SK-N-SH (cell line): ENCODE data around the gene OR2W3. TPM values are rescaled to one million over a fixed set of nuclear protein-coding genes. Genes with fewer than 3 reads are reported as not detected.

ENCODE experiments used
- CTCF ChIA-PET: fragments of 300-600, 350-600 bp; formaldehyde crosslinking; extraction: SDS; loops from one replicate; lab custom pipeline; 2021; lab: Yijun Ruan, JAX
- POLR2A ChIA-PET: fragments of 350-600 bp; sonication (Branson Sonifier 250); formaldehyde crosslinking; extraction: SDS; loops from one replicate; lab custom pipeline; 2020; ENCODE audit warnings: antibody characterized with exemption, inconsistent platforms; lab: Yijun Ruan, JAX
- DNase-seq: peaks from one replicate; pipeline ENCODE4 v3.0.0; 2012
- H2AFZ ChIP-seq: fragments of 200-600 bp; sonication (generic); 2 replicates; pipeline ENCODE4 v1.8.1; 2016; ENCODE audit warnings: antibody characterized with exemption, mild to moderate bottlenecking, low read depth
- H3F3A ChIP-seq: fragments of 200-600 bp; sonication (generic); replicated peaks from 2 replicates; pipeline ENCODE3; 2016; ENCODE audit warnings: antibody characterized with exemption, mild to moderate bottlenecking; ENCODE audit not compliant: insufficient read depth
- H3K27ac ChIP-seq, 2 experiments: fragments of 200-500 bp in 1 of 2; fragments of 200-600 bp in 1 of 2; sonication (Bioruptor generic) in 1 of 2; sonication (generic), shearing (Covaris generic) in 1 of 2; 2 replicates each; pipeline versions ENCODE4 v1.5.1 to v1.6.1; 2014 to 2016; ENCODE audit warnings: low read depth in 2 of 2, inconsistent platforms in 1 of 2, low read length in 1 of 2, mild to moderate bottlenecking in 1 of 2, mixed read lengths in 1 of 2
- H3K27me3 ChIP-seq: fragments of 200-600 bp; sonication (generic), shearing (Covaris generic); 2 replicates; pipeline ENCODE4 v1.6.1; 2016; ENCODE audit warnings: mixed run types; ENCODE audit not compliant: insufficient read depth
- H3K36me3 ChIP-seq, 2 experiments: fragments of 200-500 bp in 1 of 2; fragments of 200-600 bp in 1 of 2; sonication (Bioruptor generic) in 1 of 2; sonication (generic) in 1 of 2; replicated peaks in 1 of 2; 2 replicates each; pipeline versions ENCODE3 to v1.5.1; 2014 to 2016; ENCODE audit warnings: low read length in 1 of 2, mild to moderate bottlenecking in 1 of 2; ENCODE audit not compliant: insufficient read depth in 2 of 2, control insufficient read depth in 1 of 2
- H3K4me1 ChIP-seq, 2 experiments: fragments of 200-500 bp in 1 of 2; fragments of 200-600 bp in 1 of 2; sonication (Bioruptor generic) in 1 of 2; sonication (generic), shearing (Covaris generic) in 1 of 2; 2 replicates each; pipeline versions ENCODE4 v1.5.1 to v1.6.1; 2014 to 2016; ENCODE audit warnings: low read depth in 1 of 2, low read length in 1 of 2, mixed run types in 1 of 2; ENCODE audit not compliant: insufficient read depth in 2 of 2, control insufficient read depth in 1 of 2
- H3K4me2 ChIP-seq: fragments of 200-600 bp; sonication (generic), shearing (Covaris generic); 2 replicates; pipeline ENCODE4 v1.6.1; 2017; ENCODE audit warnings: mixed run types
- H3K4me3 ChIP-seq, 2 experiments: fragments of 200-500 bp in 1 of 2; fragments of 200-600 bp in 1 of 2; sonication (Bioruptor generic) in 1 of 2; sonication (generic), shearing (Covaris generic) in 1 of 2; 2 replicates each; pipeline versions ENCODE4 v1.5.1 to v1.8.1; 2014 to 2016; ENCODE audit warnings: low read depth in 2 of 2, inconsistent platforms in 1 of 2, low read length in 1 of 2, mild to moderate bottlenecking in 1 of 2, mixed read lengths in 1 of 2, moderate library complexity in 1 of 2
- H3K79me2 ChIP-seq: fragments of 200-600 bp; sonication (generic); 2 replicates; pipeline ENCODE4 v1.8.1; 2017; ENCODE audit warnings: mild to moderate bottlenecking; ENCODE audit not compliant: insufficient read depth
- H3K9ac ChIP-seq: fragments of 200-600 bp; sonication (generic); 2 replicates; pipeline ENCODE4 v1.6.1; 2017; ENCODE audit warnings: mixed run types
- H3K9me2 ChIP-seq: fragments of 200-600 bp; sonication (generic); 2 replicates; pipeline ENCODE4 v1.6.1; 2017; ENCODE audit warnings: mixed run types
- H3K9me3 ChIP-seq: fragments of 200-600 bp; sonication (generic); 2 replicates; pipeline ENCODE4 v1.6.1; 2017; ENCODE audit warnings: mixed run types, mild to moderate bottlenecking, moderate library complexity
- H4K20me1 ChIP-seq: fragments of 200-600 bp; sonication (generic); 2 replicates; pipeline ENCODE4 v1.6.1; 2017; ENCODE audit warnings: mild to moderate bottlenecking, mixed run types; ENCODE audit not compliant: insufficient read depth
- CHD2 ChIP-seq: fragments of 150-350 bp; IDR thresholded peaks from 2 replicates; pipeline ENCODE4 v1.6.1; 2018; ENCODE audit warnings: low read length; ENCODE audit not compliant: partially characterized antibody
- ELF1 ChIP-seq: IDR thresholded peaks from 2 replicates; pipeline ENCODE4 v1.4.0; 2012
- FOSL2 ChIP-seq: IDR thresholded peaks from 2 replicates; pipeline ENCODE4 v1.4.0; 2012; ENCODE audit warnings: low read depth, mild to moderate bottlenecking, moderate library complexity, borderline replicate concordance
- GABPA ChIP-seq: IDR thresholded peaks from 2 replicates; pipeline ENCODE4 v1.4.0; 2012; ENCODE audit warnings: low read depth, mild to moderate bottlenecking
- GATA2 ChIP-seq: sonication (generic); formaldehyde crosslinking; IDR thresholded peaks from 2 replicates; pipeline ENCODE4 v1.5.0; 2020; ENCODE audit warnings: mild to moderate bottlenecking, missing genetic modification reagents
- MXI1 ChIP-seq: IDR thresholded peaks from 2 replicates; pipeline ENCODE4 v1.6.1; 2012; ENCODE audit warnings: mild to moderate bottlenecking, low read depth, low read length, improper control_type of control experiment
- NFIC ChIP-seq: IDR thresholded peaks from 2 replicates; pipeline ENCODE4 v1.4.0; 2012; ENCODE audit warnings: borderline replicate concordance
- RAD21 ChIP-seq: IDR thresholded peaks from 2 replicates; pipeline ENCODE4 v1.6.1; 2012; ENCODE audit warnings: mild to moderate bottlenecking, low read length
- RCOR1 ChIP-seq: fragments of 150-350 bp; IDR thresholded peaks from 2 replicates; pipeline ENCODE4 v1.6.1; 2017; ENCODE audit warnings: antibody characterized with exemption, low read length
- REST ChIP-seq: IDR thresholded peaks from 2 replicates; pipeline ENCODE4 v1.6.1; 2012; ENCODE audit warnings: mild to moderate bottlenecking, low read depth, low read length, moderate library complexity
- RFX5 ChIP-seq: IDR thresholded peaks from 2 replicates; pipeline ENCODE4 v1.6.1; 2012; ENCODE audit warnings: mild to moderate bottlenecking, improper control_type of control experiment, low read length
- RXRA ChIP-seq: IDR thresholded peaks from 2 replicates; pipeline ENCODE4 v1.4.0; 2012; ENCODE audit warnings: low read depth, mild to moderate bottlenecking, borderline replicate concordance
- SIN3A ChIP-seq: IDR thresholded peaks from 2 replicates; pipeline ENCODE4 v1.6.1; 2012; ENCODE audit warnings: low read depth, mild to moderate bottlenecking, low read length, moderate library complexity, borderline replicate concordance
- TCF12 ChIP-seq: IDR thresholded peaks from 2 replicates; pipeline ENCODE4 v1.4.0; 2012
- WGBS: methylation state at CpG from one replicate; pipeline ENCODE4 v1.1.6; 2017; ENCODE audit warnings: low lambda C conversion rate; 5-methylcytosine and 5-hydroxymethylcytosine counted together
- polyA plus RNA-seq, 3 experiments: library from polyadenylated mRNA; depleted of rRNA; stranded (reverse); fragments of >200 nt; gene quantifications; 2 replicates each; pipeline ENCODE4 v1.2.3, GENCODE V29; 2012
- TF ChIP-seq, protein P1 (sequence below): fragments of 150-350 bp; IDR thresholded peaks from 2 replicates; pipeline ENCODE4 v1.6.1; 2016; ENCODE audit warnings: mild to moderate bottlenecking, low read depth, low read length
- TF ChIP-seq, protein P2 (sequence below): IDR thresholded peaks from 2 replicates; pipeline ENCODE4 v1.4.0; 2012; ENCODE audit warnings: low read depth, borderline replicate concordance
- TF ChIP-seq, protein P3 (sequence below): IDR thresholded peaks from 2 replicates; pipeline ENCODE4 v1.4.0; 2012; ENCODE audit warnings: low read depth, borderline replicate concordance
- TF ChIP-seq, protein P4 (sequence below): fragments of 200-600 bp; sonication (generic); IDR thresholded peaks from 2 replicates; pipeline ENCODE4 v1.6.1; 2017; ENCODE audit warnings: antibody characterized with exemption, mild to moderate bottlenecking, moderate library complexity

Gene OR2W3
- polyA plus RNA-seq, 1 of the 3 experiments (the other 2 are of a cell fraction): not detected

DNA sequence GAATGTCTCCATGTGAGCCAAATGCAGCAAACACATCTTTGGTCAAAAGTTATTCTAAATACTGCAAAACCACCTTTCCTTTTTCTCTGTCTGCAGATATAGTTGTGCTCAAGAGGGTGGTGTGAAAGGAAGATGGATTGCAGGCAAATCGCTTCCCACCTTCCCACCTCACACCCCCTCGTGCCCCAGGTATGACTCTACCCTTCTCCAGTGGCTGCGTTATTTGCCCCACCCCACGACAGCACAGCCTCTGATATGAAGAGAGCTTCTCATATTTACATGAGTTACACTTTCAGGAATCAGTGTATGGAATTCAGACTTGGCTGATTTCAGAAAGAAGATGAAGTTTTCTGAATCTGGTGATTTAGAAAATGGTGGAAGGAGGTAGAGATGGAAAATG, 32.6 kb upstream of the OR2W3 start:
- H3K27ac ChIP-seq: no peak overlapping the region
- ChIA-PET CTCF (no interaction called here), POLR2A (no interaction called here)
- no peak overlapping the region for H3K4me2 ChIP-seq
- H3K27me3 ChIP-seq: peaks cover 5% of the 10 kb centered on the region; the same call in 1 of the 2 replicates
- no peaks in the 10 kb centered on the region for H4K20me1 ChIP-seq
- no peaks in the 10 kb centered on the region for H3F3A ChIP-seq
- 4% methylated on average over 4 of the region's 4 CpGs for WGBS
- H2AFZ ChIP-seq: no peak overlapping the region
- no peak for DNase-seq
- H3K4me1 ChIP-seq: no peaks in the 10 kb centered on the region
- H3K4me3 ChIP-seq: no peak overlapping the region
- TF ChIP-seq GABPA (no peak), GATA2 (CRISPR knock-in tag) (no peak), RCOR1 (no peak), TCF12 (no peak), ELF1 (no peak), MXI1 (no peak), REST (no peak), CHD2 (no peak), RXRA (no peak), NFIC (no peak), RAD21 (no peak), SIN3A (no peak), FOSL2 (no peak), RFX5 (no peak)
- TF ChIP-seq, protein P1, sequence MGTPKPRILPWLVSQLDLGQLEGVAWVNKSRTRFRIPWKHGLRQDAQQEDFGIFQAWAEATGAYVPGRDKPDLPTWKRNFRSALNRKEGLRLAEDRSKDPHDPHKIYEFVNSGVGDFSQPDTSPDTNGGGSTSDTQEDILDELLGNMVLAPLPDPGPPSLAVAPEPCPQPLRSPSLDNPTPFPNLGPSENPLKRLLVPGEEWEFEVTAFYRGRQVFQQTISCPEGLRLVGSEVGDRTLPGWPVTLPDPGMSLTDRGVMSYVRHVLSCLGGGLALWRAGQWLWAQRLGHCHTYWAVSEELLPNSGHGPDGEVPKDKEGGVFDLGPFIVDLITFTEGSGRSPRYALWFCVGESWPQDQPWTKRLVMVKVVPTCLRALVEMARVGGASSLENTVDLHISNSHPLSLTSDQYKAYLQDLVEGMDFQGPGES: no peak
- TF ChIP-seq, protein P2, sequence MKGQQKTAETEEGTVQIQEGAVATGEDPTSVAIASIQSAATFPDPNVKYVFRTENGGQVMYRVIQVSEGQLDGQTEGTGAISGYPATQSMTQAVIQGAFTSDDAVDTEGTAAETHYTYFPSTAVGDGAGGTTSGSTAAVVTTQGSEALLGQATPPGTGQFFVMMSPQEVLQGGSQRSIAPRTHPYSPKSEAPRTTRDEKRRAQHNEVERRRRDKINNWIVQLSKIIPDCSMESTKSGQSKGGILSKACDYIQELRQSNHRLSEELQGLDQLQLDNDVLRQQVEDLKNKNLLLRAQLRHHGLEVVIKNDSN: no peak
- TF ChIP-seq, protein P3, sequence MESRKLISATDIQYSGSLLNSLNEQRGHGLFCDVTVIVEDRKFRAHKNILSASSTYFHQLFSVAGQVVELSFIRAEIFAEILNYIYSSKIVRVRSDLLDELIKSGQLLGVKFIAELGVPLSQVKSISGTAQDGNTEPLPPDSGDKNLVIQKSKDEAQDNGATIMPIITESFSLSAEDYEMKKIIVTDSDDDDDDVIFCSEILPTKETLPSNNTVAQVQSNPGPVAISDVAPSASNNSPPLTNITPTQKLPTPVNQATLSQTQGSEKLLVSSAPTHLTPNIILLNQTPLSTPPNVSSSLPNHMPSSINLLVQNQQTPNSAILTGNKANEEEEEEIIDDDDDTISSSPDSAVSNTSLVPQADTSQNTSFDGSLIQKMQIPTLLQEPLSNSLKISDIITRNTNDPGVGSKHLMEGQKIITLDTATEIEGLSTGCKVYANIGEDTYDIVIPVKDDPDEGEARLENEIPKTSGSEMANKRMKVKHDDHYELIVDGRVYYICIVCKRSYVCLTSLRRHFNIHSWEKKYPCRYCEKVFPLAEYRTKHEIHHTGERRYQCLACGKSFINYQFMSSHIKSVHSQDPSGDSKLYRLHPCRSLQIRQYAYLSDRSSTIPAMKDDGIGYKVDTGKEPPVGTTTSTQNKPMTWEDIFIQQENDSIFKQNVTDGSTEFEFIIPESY: no peak
- TF ChIP-seq, protein P4, sequence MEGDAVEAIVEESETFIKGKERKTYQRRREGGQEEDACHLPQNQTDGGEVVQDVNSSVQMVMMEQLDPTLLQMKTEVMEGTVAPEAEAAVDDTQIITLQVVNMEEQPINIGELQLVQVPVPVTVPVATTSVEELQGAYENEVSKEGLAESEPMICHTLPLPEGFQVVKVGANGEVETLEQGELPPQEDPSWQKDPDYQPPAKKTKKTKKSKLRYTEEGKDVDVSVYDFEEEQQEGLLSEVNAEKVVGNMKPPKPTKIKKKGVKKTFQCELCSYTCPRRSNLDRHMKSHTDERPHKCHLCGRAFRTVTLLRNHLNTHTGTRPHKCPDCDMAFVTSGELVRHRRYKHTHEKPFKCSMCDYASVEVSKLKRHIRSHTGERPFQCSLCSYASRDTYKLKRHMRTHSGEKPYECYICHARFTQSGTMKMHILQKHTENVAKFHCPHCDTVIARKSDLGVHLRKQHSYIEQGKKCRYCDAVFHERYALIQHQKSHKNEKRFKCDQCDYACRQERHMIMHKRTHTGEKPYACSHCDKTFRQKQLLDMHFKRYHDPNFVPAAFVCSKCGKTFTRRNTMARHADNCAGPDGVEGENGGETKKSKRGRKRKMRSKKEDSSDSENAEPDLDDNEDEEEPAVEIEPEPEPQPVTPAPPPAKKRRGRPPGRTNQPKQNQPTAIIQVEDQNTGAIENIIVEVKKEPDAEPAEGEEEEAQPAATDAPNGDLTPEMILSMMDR: no peak
- no peaks in the 10 kb centered on the region for H3K9me2 ChIP-seq
- H3K9me3 ChIP-seq: no peaks in the 10 kb centered on the region
- H3K36me3 ChIP-seq: no peaks in the 10 kb centered on the region
- H3K79me2 ChIP-seq: no peaks in the 10 kb centered on the region
- H3K9ac ChIP-seq: no peak overlapping the region
